ENCODE measurements around the gene PPM1D.
"Not testable (repeated sequence)": the region's sequence is repeated elsewhere in the genome, so short reads cannot be mapped to it uniquely, and the experiment has no call there.

The PPM1D gene

GRCh38 chr17:60593441-60594036 is 6.5 kb upstream of the PPM1D start:
- in situ Hi-C loops (cut with MboI; ENCODE audit: low sequenced_read_pairs), result not testable (repeated sequence)

- in situ Hi-C loops (cut with MboI; ENCODE audit: low sequenced_read_pairs), result not testable (repeated sequence)
Measured at GRCh38 chr17:60594170-60594569, 5.8 kb upstream of the PPM1D start.

GRCh38 chr17:60594734-60595133 is 5.3 kb upstream of the PPM1D start:
- in situ Hi-C loops (cut with MboI; ENCODE audit: low sequenced_read_pairs), result no loop called here

DNA sequence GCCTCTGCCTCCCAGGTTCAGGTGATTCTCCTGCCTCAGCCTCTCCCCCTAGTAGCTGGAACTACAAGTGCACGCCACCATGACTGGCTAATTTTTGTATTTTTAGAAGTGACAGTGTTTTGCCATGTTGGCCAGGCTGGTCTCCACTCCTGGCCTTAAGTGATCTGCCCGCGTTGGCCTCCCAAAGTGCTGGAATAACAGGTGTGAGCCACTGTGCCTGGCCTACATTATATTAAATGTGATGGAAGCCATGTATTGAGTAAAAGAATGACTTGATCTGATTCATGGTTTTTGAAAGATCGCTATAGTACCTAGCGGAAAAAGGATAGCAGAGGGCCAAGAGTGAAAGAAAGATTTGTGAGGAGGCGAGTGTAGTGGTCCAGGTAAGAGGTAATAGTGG is 2.7 kb upstream of the PPM1D start:
- in situ Hi-C loops (cut with MboI; ENCODE audit: low sequenced_read_pairs), result no loop called here

- in situ Hi-C loops (cut with MboI; ENCODE audit: low sequenced_read_pairs), result no loop called here
Measured at GRCh38 chr17:60598001-60598736, 1.8 kb upstream of the PPM1D start.

DNA sequence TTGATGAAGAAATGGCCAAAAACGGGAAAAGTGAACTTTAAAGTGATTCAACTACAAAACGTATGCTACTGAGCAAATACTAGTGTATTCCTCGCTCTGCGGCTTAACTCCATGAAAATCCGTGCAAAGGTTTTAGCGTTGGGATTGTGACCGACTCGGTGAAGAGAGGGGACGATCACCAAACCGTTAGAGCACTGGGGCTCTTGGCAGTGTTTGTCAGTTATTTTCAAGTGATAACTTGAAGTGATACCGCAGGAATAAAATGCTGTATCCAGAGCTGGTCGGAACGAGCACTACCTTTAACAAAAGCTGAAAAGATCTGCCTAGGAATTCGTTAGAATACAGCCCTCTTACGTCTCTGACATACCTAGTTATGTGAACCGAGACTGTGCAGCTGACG is 773 bp upstream of the PPM1D start:
- in situ Hi-C loops (cut with MboI; ENCODE audit: low sequenced_read_pairs), result no loop called here

GRCh38 chr17:60600490-60601446 is 775 bp downstream of the PPM1D start:
- in situ Hi-C loops (cut with MboI; ENCODE audit: low sequenced_read_pairs), result no loop called here

DNA sequence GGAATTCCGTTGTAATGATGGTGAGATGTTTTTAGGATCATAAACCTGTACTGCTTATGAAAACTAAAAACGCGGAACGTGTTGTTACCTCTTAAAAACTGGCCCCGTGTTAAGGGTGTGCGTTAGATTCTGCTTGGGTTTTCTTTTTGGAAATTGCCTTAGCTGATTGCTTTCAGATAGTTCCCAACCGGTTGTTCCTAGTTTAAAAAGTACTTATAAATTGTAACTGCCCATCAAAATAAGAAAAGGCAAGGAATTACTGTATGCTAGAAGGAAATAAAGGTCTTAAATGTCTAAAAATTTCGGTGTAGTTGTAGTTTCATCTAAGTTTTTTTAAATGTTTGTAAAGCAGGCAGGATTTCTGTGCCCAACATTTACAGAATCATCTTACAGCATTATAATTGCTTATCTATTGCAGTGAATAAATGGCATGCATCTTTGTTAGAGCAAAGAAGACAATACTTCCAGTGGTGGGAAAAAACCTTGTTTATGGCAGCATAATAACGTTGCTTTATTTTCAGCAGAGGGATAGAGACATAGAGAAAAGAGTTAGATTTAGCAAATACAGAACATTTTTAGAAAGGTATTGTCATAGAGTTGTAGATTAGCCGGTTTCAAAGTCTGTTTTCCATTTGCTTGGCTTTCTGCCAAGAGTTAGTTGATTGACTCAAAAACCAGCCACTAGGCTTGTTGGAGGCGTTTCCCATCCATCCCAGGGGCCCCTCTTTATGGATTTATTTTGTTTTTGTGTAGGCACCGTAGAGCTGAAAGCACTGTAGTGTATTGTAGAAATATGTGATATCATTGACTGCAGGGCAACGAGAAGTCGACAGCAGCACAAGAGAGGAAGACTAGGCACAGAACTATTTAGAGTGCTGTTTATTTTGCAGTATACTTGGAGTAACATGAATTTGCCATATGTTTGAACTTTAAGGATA is 1.7 kb downstream of the PPM1D start:
- in situ Hi-C loops (cut with MboI; ENCODE audit: low sequenced_read_pairs), result no loop called here

- in situ Hi-C loops (cut with MboI; ENCODE audit: low sequenced_read_pairs), result no loop called here
Measured at GRCh38 chr17:60602385-60602742, 2.4 kb downstream of the PPM1D start.

DNA sequence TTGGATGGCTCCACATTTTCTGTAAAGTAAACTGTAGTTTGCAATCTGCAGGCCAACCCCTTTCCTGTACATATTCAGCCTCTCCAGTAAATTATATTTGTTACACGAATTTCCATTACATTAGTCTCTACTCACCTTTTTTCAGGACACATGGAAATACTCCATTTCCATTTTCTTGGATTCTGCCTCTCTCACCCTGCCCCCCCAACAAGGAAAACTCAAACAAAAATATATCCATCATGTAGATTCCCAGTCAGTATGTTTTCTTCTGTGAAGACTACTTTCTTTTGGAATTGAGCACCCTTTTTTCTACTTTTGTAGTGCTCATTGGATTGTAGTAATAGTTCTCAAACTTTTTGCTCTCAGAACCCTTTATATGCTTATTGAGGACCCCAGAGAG is 2.9 kb downstream of the PPM1D start:
- in situ Hi-C loops (cut with MboI; ENCODE audit: low sequenced_read_pairs), result no loop called here

- in situ Hi-C loops (cut with MboI; ENCODE audit: low sequenced_read_pairs), result not testable (repeated sequence)
Measured at GRCh38 chr17:60603477-60603876, 3.5 kb downstream of the PPM1D start.

DNA sequence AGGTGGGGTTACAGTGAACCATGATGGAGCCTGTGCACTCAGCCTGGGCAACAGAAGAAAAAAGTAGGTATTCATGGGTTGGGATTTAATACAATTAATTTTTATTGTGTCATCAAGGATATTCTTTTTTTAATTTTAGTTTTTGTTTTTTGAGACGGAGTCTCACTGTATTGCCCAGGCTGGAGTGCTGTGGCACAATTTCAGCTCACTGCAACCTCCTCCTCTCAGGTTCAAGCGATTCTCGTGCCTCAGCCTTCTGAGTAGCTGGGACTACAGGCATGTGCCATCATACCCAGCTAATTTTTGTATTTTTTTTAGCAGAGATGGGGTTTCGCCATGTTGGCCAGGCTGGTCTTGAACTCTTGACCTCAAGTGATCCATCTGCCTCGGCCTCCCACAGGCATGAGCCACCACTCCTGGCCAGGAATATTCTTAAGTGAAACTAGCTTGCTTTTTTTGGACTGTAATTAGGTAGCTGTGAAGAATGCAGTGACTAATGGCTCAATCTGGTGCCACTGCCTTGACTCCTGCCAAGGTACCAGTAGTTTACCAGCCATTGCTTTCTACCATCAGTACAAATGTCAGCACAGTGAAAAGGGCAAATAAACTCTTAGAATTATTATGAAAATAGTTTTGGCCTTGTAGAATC is 4.8 kb downstream of the PPM1D start:
- in situ Hi-C loops (cut with MboI; ENCODE audit: low sequenced_read_pairs), result no loop called here

GRCh38 chr17:60606036-60606435 is 6.0 kb downstream of the PPM1D start:
- in situ Hi-C loops (cut with MboI; ENCODE audit: low sequenced_read_pairs), result no loop called here

DNA sequence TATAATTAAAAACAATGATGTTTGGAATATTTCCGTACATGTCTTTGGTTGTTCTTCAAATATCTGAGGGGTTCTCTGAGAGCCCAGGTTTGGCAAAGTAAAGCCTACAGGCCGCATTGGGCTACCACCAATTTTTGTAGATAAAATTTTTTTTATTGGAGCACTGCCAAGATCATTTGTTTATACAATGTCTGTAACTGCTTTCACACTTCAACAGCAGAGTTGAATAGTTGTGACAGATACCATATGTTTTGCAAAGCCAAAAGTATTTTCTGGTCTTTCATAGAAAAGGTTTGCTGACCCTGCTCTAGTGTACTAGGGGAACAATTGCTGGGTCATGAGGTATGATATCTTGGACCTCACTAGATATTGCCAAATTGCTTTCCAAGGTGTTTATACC is 10.5 kb downstream of the PPM1D start:
- in situ Hi-C loops (cut with MboI; ENCODE audit: low sequenced_read_pairs), result no loop called here

DNA sequence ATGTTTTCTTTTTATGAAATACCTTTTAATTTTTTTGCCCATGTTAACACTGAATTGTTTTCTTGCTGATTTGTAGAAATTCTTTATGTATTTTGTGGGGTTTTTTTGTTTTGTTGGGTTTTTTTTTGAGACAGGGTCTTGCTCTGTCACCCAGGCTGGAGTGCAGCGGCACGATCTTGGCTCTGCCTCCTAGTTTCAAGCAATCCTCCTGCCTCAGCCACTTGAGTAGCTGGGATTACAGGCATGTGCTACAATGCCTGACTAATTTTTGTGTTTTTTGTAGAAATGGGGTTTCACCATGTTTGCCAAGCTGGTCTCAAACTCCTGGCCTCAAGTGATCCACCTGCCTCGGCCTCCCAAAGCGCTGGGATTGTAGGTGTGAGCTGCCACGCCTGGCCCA is 11.3 kb downstream of the PPM1D start:
- in situ Hi-C loops (cut with MboI; ENCODE audit: low sequenced_read_pairs), result not testable (repeated sequence)

DNA sequence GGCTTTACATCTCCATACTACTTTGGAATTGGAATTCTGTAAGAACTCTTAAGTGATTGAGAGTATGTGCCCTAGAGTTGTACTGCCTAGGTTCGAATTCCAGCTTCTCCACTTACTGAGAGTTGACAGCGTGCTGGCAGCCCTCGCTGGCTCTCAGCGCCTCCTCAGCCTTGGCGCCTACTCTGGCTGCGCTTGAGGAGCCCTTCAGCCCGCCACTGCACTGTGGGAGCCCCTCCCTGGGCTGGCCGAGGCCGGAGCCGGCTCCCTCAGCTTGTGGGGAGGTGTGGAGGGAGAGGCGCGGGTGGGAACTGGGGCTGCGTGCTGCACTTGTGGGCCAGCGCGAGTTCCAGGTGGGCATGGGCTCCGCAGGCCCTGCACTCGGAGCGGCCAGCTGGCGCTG is 13.3 kb downstream of the PPM1D start:
- in situ Hi-C loops (cut with MboI; ENCODE audit: low sequenced_read_pairs), result no loop called here

DNA sequence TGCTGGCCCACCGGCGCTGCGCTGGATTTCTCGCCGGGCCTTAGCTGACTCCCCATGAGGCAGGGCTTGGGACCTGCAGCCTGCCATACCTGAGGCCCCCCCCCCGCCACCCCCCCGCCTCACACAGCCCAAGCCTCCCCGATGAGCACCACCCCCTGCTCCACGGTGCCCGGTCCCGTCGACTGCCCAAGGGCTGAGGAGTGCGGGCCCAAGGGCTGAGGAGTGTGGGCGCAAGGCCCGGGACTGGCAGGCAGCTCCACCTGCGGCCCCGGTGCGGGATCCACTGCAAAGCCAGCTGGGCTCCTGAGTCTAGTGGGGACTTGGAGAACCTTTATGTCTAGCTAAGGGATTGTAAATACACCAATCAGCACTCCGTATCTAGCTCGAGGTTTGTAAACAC is 13.8 kb downstream of the PPM1D start:
- in situ Hi-C loops (cut with MboI; ENCODE audit: low sequenced_read_pairs), result not testable (repeated sequence)

- in situ Hi-C loops (cut with MboI; ENCODE audit: low sequenced_read_pairs), result not testable (repeated sequence)
Measured at GRCh38 chr17:60614247-60614646, 14.3 kb downstream of the PPM1D start.

DNA sequence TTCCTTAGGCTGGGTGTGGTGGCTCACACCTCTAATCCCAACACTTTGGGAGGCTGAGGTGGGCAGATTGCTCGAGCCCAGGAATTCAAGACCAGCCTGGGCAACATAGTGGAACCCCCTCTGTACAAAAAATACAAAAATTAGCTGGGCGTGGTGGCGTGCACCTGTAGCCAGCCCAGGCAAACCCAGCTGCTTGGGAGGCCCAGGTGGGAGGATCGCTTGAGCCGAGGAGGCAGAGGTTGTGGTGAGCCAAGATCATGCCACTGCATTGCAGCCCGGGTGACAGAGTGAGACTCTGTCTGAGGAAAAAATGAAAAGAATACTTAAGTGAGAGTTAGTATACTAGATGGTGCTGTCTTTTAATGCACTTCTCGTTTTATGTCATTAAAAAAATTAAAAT is 15.1 kb downstream of the PPM1D start:
- in situ Hi-C loops (cut with MboI; ENCODE audit: low sequenced_read_pairs), result no loop called here

DNA sequence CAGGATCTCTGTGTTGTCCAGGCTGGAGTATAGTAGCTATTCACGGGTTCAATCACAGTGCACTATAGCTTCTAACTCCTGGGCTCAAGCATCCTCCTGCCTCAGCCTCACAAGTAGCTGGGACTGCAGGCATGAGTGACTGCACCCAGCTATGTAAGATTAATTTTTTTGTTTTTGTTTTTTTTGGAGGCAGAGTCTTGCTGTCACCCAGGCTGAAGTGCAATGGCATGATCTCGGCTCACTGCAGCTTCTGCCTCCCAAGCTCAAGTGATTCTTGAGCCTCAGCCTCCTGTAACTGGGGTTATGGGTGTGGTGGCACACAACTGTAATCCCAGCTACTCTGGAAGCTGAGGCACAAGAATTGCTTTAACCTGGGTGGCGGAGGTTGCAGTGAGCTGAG is 15.8 kb downstream of the PPM1D start:
- in situ Hi-C loops (cut with MboI; ENCODE audit: low sequenced_read_pairs), result no loop called here

Measured in HL-60/S4 treated with phorbol 12-myristate 13-acetate at 8.2 ng/mL for 4 days and 3 days (cell line).